ENCODE results near the gene SPAAR.
A peak's percentile ranks its signal among the peaks of the same experiment; 100 is the strongest.
"Not testable (repeated sequence)": the region's sequence is repeated elsewhere in the genome, so short reads cannot be mapped to it uniquely, and the experiment has no call there.

Gene SPAAR

GRCh38 chr9:35923927-35924763 is 14.9 kb downstream of the SPAAR start:
- no peak for DNase-seq

GRCh38 chr9:35928591-35929452 is 19.5 kb downstream of the SPAAR start:
- no peak for DNase-seq

GRCh38 chr9:35929453-35929718 is 20.1 kb downstream of the SPAAR start:
- DNase-seq, result no peak

GRCh38 chr9:35930521-35930920 is 21.2 kb downstream of the SPAAR start:
- no peak for DNase-seq

- DNase-seq, result no peak
Observed at GRCh38 chr9:35930989-35931388, 21.7 kb downstream of the SPAAR start.

GRCh38 chr9:35932735-35933134 is 23.4 kb downstream of the SPAAR start:
- DNase-seq, result no peak

GRCh38 chr9:35933550-35934067 is 24.3 kb downstream of the SPAAR start:
- DNase-seq, result no peak

- not testable (repeated sequence) for DNase-seq
Observed at GRCh38 chr9:35934069-35934468, 24.8 kb downstream of the SPAAR start.

GRCh38 chr9:35935261-35935660 is 26.0 kb downstream of the SPAAR start:
- DNase-seq, result no peak

- DNase-seq, result no peak
Observed at GRCh38 chr9:35935755-35936509, 26.6 kb downstream of the SPAAR start.

GRCh38 chr9:35937227-35937626 is 27.9 kb downstream of the SPAAR start:
- no peak for DNase-seq

GRCh38 chr9:35938474-35939356 is 29.4 kb downstream of the SPAAR start:
- no peak for DNase-seq

GRCh38 chr9:35939679-35940250 is 30.5 kb downstream of the SPAAR start:
- DNase-seq, result no peak

- no peak for DNase-seq
Observed at GRCh38 chr9:35940458-35941407, 31.4 kb downstream of the SPAAR start.

GRCh38 chr9:35942286-35942685 is 33.0 kb downstream of the SPAAR start:
- DNase-seq, result no peak

- DNase-seq, result no peak
Observed at GRCh38 chr9:35944173-35944572, 34.9 kb downstream of the SPAAR start.

GRCh38 chr9:35944841-35945240 is 35.6 kb downstream of the SPAAR start:
- DNase-seq, result no peak

- DNase-seq, result peak; percentile 94
Observed at GRCh38 chr9:35945341-35946018, 36.2 kb downstream of the SPAAR start.

- DNase-seq, result no peak
Observed at GRCh38 chr9:35948451-35948850, 39.2 kb downstream of the SPAAR start.

- no peak for DNase-seq
Observed at GRCh38 chr9:35948901-35949318, 39.6 kb downstream of the SPAAR start.
